DMS53 treated with DMSO at 0.1 percent for 48 hours (cell line): ENCODE measurements around the gene ZSWIM1.
"Not testable (repeated sequence)": the region's sequence is repeated elsewhere in the genome, so short reads cannot be mapped to it uniquely, and the experiment has no call there.

ENCODE experiments used
- DNase-seq: peaks from one replicate; lab custom pipeline; 2025; ENCODE audit not compliant: unreplicated experiment; lab: John Stamatoyannopoulos, UW

ZSWIM1 gene

GRCh38 chr20:45925821-45926506, 44.9 kb downstream of the ZSWIM1 start:
- no peak for DNase-seq

GRCh38 chr20:45926731-45927070, 45.7 kb downstream of the ZSWIM1 start:
- no peak for DNase-seq

- DNase-seq: no peak
Measured at GRCh38 chr20:45927071-45927878, 46.2 kb downstream of the ZSWIM1 start.

- not testable (repeated sequence) for DNase-seq
Measured at GRCh38 chr20:45931680-45932079, 50.7 kb downstream of the ZSWIM1 start.

- DNase-seq: peak; percentile 87
Measured at GRCh38 chr20:45933266-45934045, 52.4 kb downstream of the ZSWIM1 start.

GRCh38 chr20:45934046-45934585, 53.1 kb downstream of the ZSWIM1 start:
- DNase-seq: peak; percentile 61
